ENCODE data around the gene LIPH. TPM values are rescaled to one million over a fixed set of nuclear protein-coding genes. Genes with fewer than 3 reads are reported as not detected.

LIPH gene
- total RNA-seq, 4 donors from 2014 or later = 5.8 to 27.5 (median 22.1) TPM

GRCh38 chr3:185532901-185533300 lies 19.5 kb downstream of the LIPH start:
- Histone ChIP-seq H3K27me3 (no peaks in the 10 kb centered on the region), H3K9me3 (no peaks in the 10 kb centered on the region), H3K36me3 (peaks cover 0 to under 1% (median 0%) of the 10 kb centered on the region in 3 donors), H3K4me3 (no peak overlapping the region), H3K4me1 (no peaks in the 10 kb centered on the region), H3K27ac (no peak overlapping the region)
- TF ChIP-seq POLR2A (IDR thresholded peaks at IDR 0.05) (no peak), CTCF (IDR thresholded peaks at IDR 0.05) (no peak)
- no peak for DNase-seq

- H3K4me1 ChIP-seq = no peaks in the 10 kb centered on the region
- H3K36me3 ChIP-seq = peaks cover 0 to 7% (median 0%) of the 10 kb centered on the region in 3 donors
- no peaks in the 10 kb centered on the region for H3K27me3 ChIP-seq
- peak in 1 of 3 donors; percentile 3 for DNase-seq
- no peak for TF ChIP-seq POLR2A (IDR thresholded peaks at IDR 0.05)
- no peak for TF ChIP-seq CTCF (IDR thresholded peaks at IDR 0.05)
- no peaks in the 10 kb centered on the region for H3K9me3 ChIP-seq
- no peak overlapping the region for H3K4me3 ChIP-seq
- H3K27ac ChIP-seq = no peak overlapping the region
Observed at GRCh38 chr3:185530856-185531255, 21.5 kb downstream of the LIPH start.

- Histone ChIP-seq H3K36me3 (peaks cover 0 to 7% (median 0%) of the 10 kb centered on the region in 3 donors), H3K9me3 (no peaks in the 10 kb centered on the region), H3K27ac (no peak overlapping the region), H3K4me3 (no peak overlapping the region), H3K4me1 (no peaks in the 10 kb centered on the region), H3K27me3 (no peaks in the 10 kb centered on the region)
- DNase-seq = peak in 1 of 3 donors; percentile 19
- TF ChIP-seq POLR2A (IDR thresholded peaks at IDR 0.05) (no peak), CTCF (IDR thresholded peaks at IDR 0.05) (no peak)
Observed at GRCh38 chr3:185528532-185528931, 23.9 kb downstream of the LIPH start.

- no peaks in the 10 kb centered on the region for H3K4me1 ChIP-seq
- H3K27ac ChIP-seq = no peak overlapping the region
- TF ChIP-seq CTCF (IDR thresholded peaks at IDR 0.05) = peak in 1 of 6 experiments; percentile 4
- TF ChIP-seq POLR2A (IDR thresholded peaks at IDR 0.05) = no peak
- DNase-seq = peak in 2 of 3 donors; percentile 52 to 67
- no peaks in the 10 kb centered on the region for H3K27me3 ChIP-seq
- no peaks in the 10 kb centered on the region for H3K9me3 ChIP-seq
- no peak overlapping the region for H3K4me3 ChIP-seq
- H3K36me3 ChIP-seq = peaks cover 0 to 7% (median 0%) of the 10 kb centered on the region in 3 donors
Observed at GRCh38 chr3:185527364-185527763, 25.0 kb downstream of the LIPH start.

GRCh38 chr3:185526349-185526951 lies 25.9 kb downstream of the LIPH start:
- H3K36me3 ChIP-seq = peaks cover 0 to 11% (median 0%) of the 10 kb centered on the region in 3 donors
- no peak overlapping the region for H3K4me3 ChIP-seq
- DNase-seq = peak in 1 of 3 donors; percentile 2
- H3K27me3 ChIP-seq = no peaks in the 10 kb centered on the region
- no peak for TF ChIP-seq POLR2A (IDR thresholded peaks at IDR 0.05)
- no peak for TF ChIP-seq CTCF (IDR thresholded peaks at IDR 0.05)
- no peaks in the 10 kb centered on the region for H3K4me1 ChIP-seq
- H3K27ac ChIP-seq = no peak overlapping the region
- no peaks in the 10 kb centered on the region for H3K9me3 ChIP-seq
